B cell (primary cell): ENCODE results near the gene BTBD18. TPM values are rescaled to one million over a fixed set of nuclear protein-coding genes. Genes with fewer than 3 reads are reported as not detected.
A peak's percentile ranks its signal among the peaks of the same experiment; 100 is the strongest.

Source experiments
- ATAC-seq: fragments of 200-7000 bp; cut with Tn5 transposase; one replicate; pipeline ENCODE4 v1.10.0; 2021; ENCODE audit warnings: low read depth, mild to moderate bottlenecking, moderate number of reproducible peaks, moderate library complexity
- CTCF ChIA-PET: fragments of 350-600 bp; sonication (Branson Sonifier 250); formaldehyde crosslinking; loops from one replicate; lab custom pipeline; 2021; ENCODE audit warnings: antibody characterized with exemption, inconsistent platforms; lab: Charles Lee
- POLR2A ChIA-PET: fragments of 350-600 bp; sonication (Branson Sonifier 250); formaldehyde crosslinking; loops from one replicate; lab custom pipeline; 2021; ENCODE audit warnings: antibody characterized with exemption; lab: Charles Lee
- DNase-seq: peaks from one replicate; pipeline ENCODE4 v3.0.0; 2013
- H2AFZ ChIP-seq: 2 replicates; pipeline ENCODE4 v1.6.1; 2012; ENCODE audit warnings: mild to moderate bottlenecking, low read depth, low read length; ENCODE audit not compliant: insufficient read depth, poor library complexity, severe bottlenecking
- H3K27ac ChIP-seq, 2 donors: 1 replicate in 1 of 2; 2 replicates in 1 of 2; pipeline ENCODE4 v1.5.1; 2012 to 2013; ENCODE audit warnings: low read length in 2 of 2, mild to moderate bottlenecking in 2 of 2, moderate library complexity in 1 of 2
- H3K27me3 ChIP-seq, 4 experiments: fragments of 200-600 bp in 1 of 4; sonication (generic) in 1 of 4; replicated peaks in 1 of 4; 1 replicate in 2 of 4; 2 replicates in 2 of 4; pipeline versions ENCODE4 v1.6.1 to v1.7.0; 2013 to 2016; ENCODE audit warnings: low read length in 3 of 4, mild to moderate bottlenecking in 2 of 4, mixed read lengths in 1 of 4, moderate library complexity in 1 of 4; ENCODE audit not compliant: insufficient read depth in 4 of 4, control insufficient read depth in 3 of 4; ENCODE audit errors: control extremely low read depth in 1 of 4
- H3K36me3 ChIP-seq, 2 experiments: replicated peaks in 1 of 2; 1 replicate in 1 of 2; 2 replicates in 1 of 2; pipeline versions ENCODE4 v1.6.1 to v1.7.1; 2013; ENCODE audit warnings: low read length in 1 of 2; ENCODE audit not compliant: insufficient read depth in 2 of 2, control insufficient read depth in 1 of 2; ENCODE audit errors: control extremely low read depth in 1 of 2, extremely low read depth in 1 of 2
- H3K4me1 ChIP-seq, 2 donors: fragments of 200-600 bp in 1 of 2; sonication (generic) in 1 of 2; 1 replicate in 1 of 2; 2 replicates in 1 of 2; pipeline versions ENCODE4 v1.5.1 to v1.6.1; 2013 to 2017; ENCODE audit warnings: low read length in 2 of 2; ENCODE audit not compliant: control insufficient read depth in 2 of 2, insufficient read depth in 2 of 2
- H3K4me2 ChIP-seq: replicated peaks from 2 replicates; pipeline ENCODE3; 2012; ENCODE audit warnings: mild to moderate bottlenecking, low read depth, low read length; ENCODE audit not compliant: poor library complexity, severe bottlenecking
- H3K4me3 ChIP-seq, 5 experiments: fragments of 200-600 bp in 1 of 5; sonication (generic) in 1 of 5; 1 replicate in 3 of 5; 2 replicates in 2 of 5; pipeline versions ENCODE4 v1.5.1 to v1.7.0; 2011 to 2016; ENCODE audit warnings: low read length in 4 of 5, mild to moderate bottlenecking in 4 of 5, low read depth in 2 of 5, control low read depth in 1 of 5, moderate library complexity in 1 of 5; ENCODE audit not compliant: insufficient read depth in 1 of 5; ENCODE audit errors: control extremely low read depth in 1 of 5, extremely low read depth in 1 of 5
- H3K79me2 ChIP-seq: fragments of 200-600 bp; sonication (generic); one replicate; pipeline ENCODE4 v1.6.0; 2016; ENCODE audit warnings: low read length; ENCODE audit not compliant: control insufficient read depth, insufficient read depth
- H3K9ac ChIP-seq: fragments of 200-600 bp; sonication (generic); 2 replicates; pipeline ENCODE4 v1.6.1; 2017; ENCODE audit warnings: mild to moderate bottlenecking, low read length, moderate library complexity
- H3K9me3 ChIP-seq, 3 donors: one replicate each; pipeline versions ENCODE4 v1.6.1 to v1.7.1; 2013; ENCODE audit warnings: low read length in 2 of 3; ENCODE audit not compliant: control insufficient read depth in 2 of 3, insufficient read depth in 1 of 3; ENCODE audit errors: control extremely low read depth in 1 of 3
- H4K20me1 ChIP-seq: 2 replicates; pipeline ENCODE4 v1.6.0; 2012; ENCODE audit warnings: mild to moderate bottlenecking, low read length; ENCODE audit not compliant: insufficient read depth, control insufficient read depth, poor library complexity, severe bottlenecking
- H3K27ac Mint-ChIP-seq: one replicate; pipeline ENCODE4 v1.8.0; 2021; ENCODE audit warnings: mixed read lengths
- H3K27me3 Mint-ChIP-seq: one replicate; pipeline ENCODE4 v1.8.0; 2021; ENCODE audit warnings: mixed read lengths
- H3K4me1 Mint-ChIP-seq: one replicate; pipeline ENCODE4 v1.8.0; 2021; ENCODE audit warnings: mixed read lengths
- H3K4me3 Mint-ChIP-seq: one replicate; pipeline ENCODE4 v1.8.0; 2021; ENCODE audit warnings: mixed read lengths
- H3K9me3 Mint-ChIP-seq: one replicate; pipeline ENCODE4 v1.8.0; 2022; ENCODE audit warnings: mixed read lengths; ENCODE audit not compliant: insufficient read depth
- CTCF ChIP-seq: fragments of 200-600 bp; IDR thresholded peaks from one replicate; pipeline ENCODE4 v1.8.0; 2022; ENCODE audit warnings: antibody characterized with exemption, mild to moderate bottlenecking
- EZH2 ChIP-seq: IDR thresholded peaks from 2 replicates; pipeline ENCODE4 v1.6.1; 2012; ENCODE audit warnings: borderline replicate concordance, low read depth, mild to moderate bottlenecking, moderate library complexity, low read length; ENCODE audit not compliant: insufficient read depth, poor library complexity, severe bottlenecking
- WGBS: methylation state at CpG from one replicate; pipeline ENCODE4 v1.1.5; 2013; ENCODE audit warnings: missing lambda C conversion rate; ENCODE audit not compliant: insufficient coverage; 5-methylcytosine and 5-hydroxymethylcytosine counted together
- intact Hi-C: fragments of 100-400 bp; cut with micrococcal nuclease; formaldehyde crosslinking; loops from one replicate; pipeline ENCODE4 v1.10.0; 2022
- polyA plus RNA-seq: library from polyadenylated mRNA; depleted of rRNA; stranded (reverse); fragments of >200 nt; gene quantifications from 2 replicates; pipeline ENCODE4 v1.2.3, GENCODE V29; 2012
- total RNA-seq, 2 donors: library from RNA; stranded (reverse); fragments of 120-200 nt in 1 of 2; gene quantifications; 1 replicate in 1 of 2; 2 replicates in 1 of 2; pipeline versions ENCODE4 v1.2.3 to v1.2.4, GENCODE V29; 2013 to 2022

BTBD18 gene
- total and polyA plus RNA-seq, 2 donors (not counting 1 experiment from before 2014, with no cell fraction given) = not detected

DNA sequence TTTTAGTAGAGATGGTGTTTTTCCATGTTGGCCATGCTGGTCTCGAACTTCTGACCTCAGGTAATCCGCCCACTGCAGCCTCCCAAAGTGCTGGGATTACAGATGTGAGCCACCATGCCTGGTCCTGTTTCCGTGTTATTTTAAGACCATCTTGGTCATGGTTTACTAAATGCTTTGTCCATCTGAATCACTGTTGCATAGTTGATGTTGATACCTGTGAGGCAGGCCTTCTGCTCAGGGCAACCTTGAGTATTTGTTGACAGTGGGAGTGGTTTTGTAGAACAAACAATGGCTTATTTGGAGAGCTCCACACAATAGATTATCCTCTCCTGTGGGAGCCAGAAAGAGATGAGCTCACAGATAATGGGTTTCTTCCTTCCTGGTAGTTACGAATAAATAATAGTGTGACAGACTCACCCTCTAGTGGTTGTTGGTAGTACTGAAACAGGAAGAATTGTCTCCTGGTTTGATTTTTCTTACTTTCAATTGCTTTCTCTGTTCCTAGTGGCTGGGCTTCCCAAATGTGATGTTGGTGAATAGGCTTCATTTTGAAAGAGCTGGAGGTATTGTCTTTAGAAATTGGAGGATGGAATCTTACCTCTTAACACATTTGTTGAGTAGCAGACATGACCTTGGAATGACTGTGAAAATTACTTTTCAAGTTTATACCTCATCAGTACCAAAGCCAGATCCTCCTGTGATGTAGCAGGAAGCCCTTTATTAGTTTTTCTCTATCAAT, 49.0 kb upstream of the BTBD18 start:
- H3K4me2 ChIP-seq = peak overlapping the region; percentile 16
- no peak overlapping the region for H3K9ac ChIP-seq
- ChIA-PET CTCF (interaction anchor here (0.6 to 7.1 kb wide), 59 partner anchors 8 to 1815 kb away, joined by 3 to 180 read pairs (median 5); partner anchors contain the start of genes BTBD18, CLP1, CTNND1 and MED19), POLR2A (interaction anchor here (0.7 to 2.7 kb wide), 4 partner anchors 16 to 270 kb away, joined by 4 to 24 read pairs (median 6); partner anchors contain the start of genes MED19, SELENOH and TMX2)
- peaks cover 2 to 31% of the 10 kb centered on the region in 2 experiments for H3K36me3 ChIP-seq
- H3K9me3 ChIP-seq = no peaks in the 10 kb centered on the region
- peaks cover 11% of the 10 kb centered on the region for H3K79me2 ChIP-seq
- DNase-seq (peak; percentile 81), ATAC-seq (peak; percentile 90)
- no peaks in the 10 kb centered on the region for H4K20me1 ChIP-seq
- Mint-ChIP-seq H3K27ac (peak overlapping the region; percentile 91), H3K4me3 (peak overlapping the region; percentile 38), H3K27me3 (no peaks in the 10 kb centered on the region), H3K4me1 (peaks cover 36% of the 10 kb centered on the region), H3K9me3 (no peaks in the 10 kb centered on the region)
- peaks cover 28 to 30% of the 10 kb centered on the region in 2 donors for H3K4me1 ChIP-seq
- WGBS = 88% methylated on average over 3 of the region's 4 CpGs
- H2AFZ ChIP-seq = peak overlapping the region; percentile 72
- TF ChIP-seq CTCF (peak; percentile 92), EZH2 (no peak)
- no peaks in the 10 kb centered on the region for H3K27me3 ChIP-seq
- intact Hi-C loops = loop anchor here (1.0 to 5.0 kb wide), 9 partner anchors 43 to 722 kb away; partner anchors contain the start of genes BTBD18, MED19, SELENOH and TIMM10
- H3K4me3 ChIP-seq = no peak overlapping the region
- H3K27ac ChIP-seq = peak overlapping the region; percentile 39 to 90
